AG04450 (cell line): ENCODE data around the gene C20orf144. TPM values are rescaled to one million over a fixed set of nuclear protein-coding genes. Genes with fewer than 3 reads are reported as not detected.

ENCODE experiments used
- CTCF ChIA-PET: fragments of 300-600, 350-600 bp; formaldehyde crosslinking; extraction: SDS; loops from one replicate; lab custom pipeline; 2022; ENCODE audit warnings: antibody characterized with exemption, inconsistent platforms; lab: Charles Lee
- POLR2A ChIA-PET: fragments of 350-600 bp; formaldehyde crosslinking; extraction: SDS; loops from one replicate; lab custom pipeline; 2021; ENCODE audit warnings: antibody characterized with exemption, inconsistent platforms; lab: Yijun Ruan, JAX
- DNase-seq: peaks from one replicate; pipeline ENCODE4 v3.0.0-alpha.2; 2011; ENCODE audit warnings: low read depth, low spot score
- H3K27ac ChIP-seq: one replicate; pipeline ENCODE4 v1.5.1; 2012; ENCODE audit warnings: low read depth, low read length, control low read depth
- H3K27me3 ChIP-seq: one replicate; pipeline ENCODE4 v1.6.0; 2012; ENCODE audit warnings: low read length; ENCODE audit not compliant: control insufficient read depth, insufficient read depth
- H3K4me3 ChIP-seq: 2 replicates; pipeline ENCODE4 v1.5.1; 2011; ENCODE audit warnings: mild to moderate bottlenecking, low read depth, low read length, control low read depth
- H3K9me3 ChIP-seq: 2 replicates; pipeline ENCODE4 v1.5.1; 2012; ENCODE audit warnings: low read length; ENCODE audit not compliant: control insufficient read depth, insufficient read depth
- CTCF ChIP-seq: IDR thresholded peaks from 2 replicates; pipeline ENCODE4 v1.5.1; 2011; ENCODE audit warnings: low read depth, low read length, control low read depth, inconsistent platforms
- polyA plus RNA-seq: library from polyadenylated mRNA; depleted of rRNA; stranded (reverse); fragments of >200 nt; gene quantifications from 2 replicates; pipeline ENCODE4 v1.2.3, GENCODE V29; 2011

C20orf144 gene
- polyA plus RNA-seq, 1 experiment: 0.14 TPM

- ChIA-PET CTCF (interaction anchor here (0.7 kb wide), 1 partner anchor 32 kb away, joined by 3 read pairs; no protein-coding TSS in a partner anchor), POLR2A (no interaction called here)
- H3K9me3 ChIP-seq: no peaks in the 10 kb centered on the region
- H3K27ac ChIP-seq: no peak overlapping the region
- no peaks in the 10 kb centered on the region for H3K27me3 ChIP-seq
- no peak overlapping the region for H3K4me3 ChIP-seq
- DNase-seq: no peak
- TF ChIP-seq CTCF: no peak
Measured at GRCh38 chr20:33687993-33688937, 26.1 kb downstream of the C20orf144 start.

- CTCF ChIA-PET: no interaction called here
- POLR2A ChIA-PET: no interaction called here
Measured at GRCh38 chr20:33688938-33689424, 26.9 kb downstream of the C20orf144 start.

GRCh38 chr20:33689493-33689892 is 27.4 kb downstream of the C20orf144 start:
- no peak overlapping the region for H3K4me3 ChIP-seq
- no peak overlapping the region for H3K27ac ChIP-seq
- CTCF ChIA-PET: no interaction called here
- no peak for DNase-seq
- POLR2A ChIA-PET: no interaction called here
- no peaks in the 10 kb centered on the region for H3K27me3 ChIP-seq
- no peak for TF ChIP-seq CTCF
- H3K9me3 ChIP-seq: no peaks in the 10 kb centered on the region

More at GRCh38 chr20:33688938-33689424, 26.9 kb downstream of the C20orf144 start:
- no peak for TF ChIP-seq CTCF
- DNase-seq: no peak
- Histone ChIP-seq H3K27me3 (no peaks in the 10 kb centered on the region), H3K4me3 (no peak overlapping the region), H3K9me3 (no peaks in the 10 kb centered on the region), H3K27ac (no peak overlapping the region)

- no peak for TF ChIP-seq CTCF
- Histone ChIP-seq H3K27me3 (no peaks in the 10 kb centered on the region), H3K27ac (no peak overlapping the region), H3K9me3 (no peaks in the 10 kb centered on the region), H3K4me3 (no peak overlapping the region)
- ChIA-PET POLR2A (no interaction called here), CTCF (no interaction called here)
- DNase-seq: no peak
Measured at GRCh38 chr20:33689973-33690372, 27.8 kb downstream of the C20orf144 start.

- H3K9me3 ChIP-seq: peaks cover under 1% of the 10 kb centered on the region; the same call in 1 of the 2 replicates
- ChIA-PET CTCF (no interaction called here), POLR2A (no interaction called here)
- H3K27ac ChIP-seq: no peak overlapping the region
- TF ChIP-seq CTCF: no peak
- no peak for DNase-seq
- no peaks in the 10 kb centered on the region for H3K27me3 ChIP-seq
- no peak overlapping the region for H3K4me3 ChIP-seq
Measured at GRCh38 chr20:33693289-33693688, 31.2 kb downstream of the C20orf144 start.
